Left colon (tissue), 2 donors: ENCODE results near the gene ARID4A. TPM values are rescaled to one million over a fixed set of nuclear protein-coding genes. Genes with fewer than 3 reads are reported as not detected.
"Not testable (repeated sequence)": the region's sequence is repeated elsewhere in the genome, so short reads cannot be mapped to it uniquely, and the experiment has no call there.

Source experiments
- ATAC-seq: fragments of 200-7000 bp; cut with Tn5 transposase; one replicate; pipeline ENCODE4 v1.9.1; 2020; ENCODE audit warnings: mild to moderate bottlenecking, moderate library complexity
- DNase-seq, 2 donors: peaks; one replicate each; pipeline ENCODE4 v3.0.0-alpha.2; 2020
- intact Hi-C, 2 donors: fragments of 100-400 bp; cut with DNase I in 1 of 2; cut with micrococcal nuclease in 1 of 2; formaldehyde crosslinking; loops; one replicate each; pipeline versions ENCODE4 v1.11.2 to v1.14.0; 2022; cut with DNase I, micrococcal nuclease
- long read RNA-seq: library from polyadenylated mRNA; unstranded; transcript quantifications from one replicate; pipeline ENCODE4 v2.0.0, GENCODE V29; 2021
- total RNA-seq, 2 donors: library from RNA; stranded (reverse); fragmentation: NEBNext Ultra II Directional; extraction: Animal tissue kit (Norgen Biotek cat#: 25700); gene quantifications; one replicate each; pipeline ENCODE4 v1.2.1, GENCODE V29; 2021
- donor health status: DM: no; HTN: no; CAD: no.
- donor health status: DM: yes; HTN: yes; CAD: no.

Gene ARID4A
- 10 to 100 TPM; 23.4 to 34.0 TPM for total RNA-seq
- long read RNA-seq, partial matches to known transcripts, result 23 of 30 reads
- long read RNA-seq, other reads (novel, unspliced or antisense), result 7 of 30 reads

- DNase-seq (peak; percentile 84 to 97), ATAC-seq (peak; percentile 37)
- intact Hi-C loops, result no loop called here
These were observed at the start of gene ARID4A for GRCh38 chr14:58298477-58299400. Gene ARID4A, plus strand, starts transcription at chr14:58298555. Its CDS starts 1,300 bp downstream, at chr14:58299855.

- no peak for ATAC-seq
- intact Hi-C loops, result no loop called here
- DNase-seq, result no peak
These were observed 48.7 kb upstream of the ARID4A start for GRCh38 chr14:58249611-58250010.

GRCh38 chr14:58258156-58258555 lies 40.2 kb upstream of the ARID4A start:
- intact Hi-C loops, result no loop called here
- ATAC-seq, result no peak
- DNase-seq, result no peak

GRCh38 chr14:58262005-58262404 lies 36.4 kb upstream of the ARID4A start:
- DNase-seq, ATAC-seq, intact Hi-C loops: not testable (repeated sequence)

- intact Hi-C loops, result no loop called here
- ATAC-seq (no peak), DNase-seq (no peak)
These were observed 33.0 kb upstream of the ARID4A start for GRCh38 chr14:58265401-58265800.

- intact Hi-C loops, result no loop called here
- no peak for ATAC-seq
- no peak for DNase-seq
These were observed 27.7 kb upstream of the ARID4A start for GRCh38 chr14:58270628-58271027.

- intact Hi-C loops, result no loop called here
- ATAC-seq, result peak; percentile 75
- no peak for DNase-seq
These were observed 25.6 kb upstream of the ARID4A start for GRCh38 chr14:58272588-58273372.

- DNase-seq (no peak), ATAC-seq (no peak)
- intact Hi-C loops, result no loop called here
These were observed 23.5 kb upstream of the ARID4A start for GRCh38 chr14:58274881-58275280.

- intact Hi-C loops, result no loop called here
- DNase-seq, result no peak
- no peak for ATAC-seq
These were observed 22.7 kb upstream of the ARID4A start for GRCh38 chr14:58275527-58276190.

- no peak for ATAC-seq
- DNase-seq, result no peak
- intact Hi-C loops, result no loop called here
These were observed 22.1 kb upstream of the ARID4A start for GRCh38 chr14:58276208-58276607.

GRCh38 chr14:58278177-58278576 lies 20.2 kb upstream of the ARID4A start:
- DNase-seq, result no peak
- intact Hi-C loops, result no loop called here
- ATAC-seq, result no peak

GRCh38 chr14:58280954-58281787 lies 17.2 kb upstream of the ARID4A start:
- DNase-seq (peak in 1 of 2 donors; percentile 58), ATAC-seq (peak; percentile 51)

GRCh38 chr14:58281969-58282368 lies 16.4 kb upstream of the ARID4A start:
- no peak for DNase-seq
- no peak for ATAC-seq
- intact Hi-C loops, result no loop called here

More at GRCh38 chr14:58280954-58281787, 17.2 kb upstream of the ARID4A start:
- intact Hi-C loops, result no loop called here

GRCh38 chr14:58282925-58283593 lies 15.3 kb upstream of the ARID4A start:
- ATAC-seq, result no peak
- no peak for DNase-seq
- intact Hi-C loops, result no loop called here

GRCh38 chr14:58283730-58284129 lies 14.6 kb upstream of the ARID4A start:
- no peak for DNase-seq
- intact Hi-C loops, result no loop called here
- peak; percentile 90 for ATAC-seq

GRCh38 chr14:58285132-58285531 lies 13.2 kb upstream of the ARID4A start:
- intact Hi-C loops, result no loop called here
- ATAC-seq, result no peak

GRCh38 chr14:58287607-58288042 lies 10.7 kb upstream of the ARID4A start:
- DNase-seq (no peak), ATAC-seq (no peak)
- intact Hi-C loops, result no loop called here

More at GRCh38 chr14:58285132-58285531, 13.2 kb upstream of the ARID4A start:
- DNase-seq, result no peak
